Nephron progenitor cell (in vitro differentiated cells): ENCODE measurements around the gene PCSK1N.

Source experiments
- DNase-seq: peaks from one replicate; pipeline ENCODE4 v3.0.0; 2021
- H3K27ac Mint-ChIP-seq: 2 replicates; pipeline ENCODE4 v1.8.0; 2021; ENCODE audit warnings: mild to moderate bottlenecking, moderate library complexity, mixed read lengths
- H3K27me3 Mint-ChIP-seq: 2 replicates; pipeline ENCODE4 v1.8.0; 2021; ENCODE audit warnings: mild to moderate bottlenecking, low read depth, mixed read lengths; ENCODE audit not compliant: poor library complexity
- H3K36me3 Mint-ChIP-seq: 2 replicates; pipeline ENCODE4 v1.8.0; 2021; ENCODE audit warnings: low read depth, mixed read lengths
- H3K4me1 Mint-ChIP-seq: 2 replicates; pipeline ENCODE4 v1.8.0; 2021; ENCODE audit warnings: mixed read lengths
- H3K4me3 Mint-ChIP-seq: 2 replicates; pipeline ENCODE4 v1.8.0; 2021; ENCODE audit warnings: mild to moderate bottlenecking, moderate library complexity, mixed read lengths
- H3K9me3 Mint-ChIP-seq: 2 replicates; pipeline ENCODE4 v1.8.0; 2021; ENCODE audit warnings: mild to moderate bottlenecking, moderate library complexity, mixed read lengths
- CTCF ChIP-seq: fragments of 200-600 bp; sonication (generic); IDR thresholded peaks from 2 replicates; pipeline ENCODE4 v1.5.0; 2021; ENCODE audit warnings: antibody characterized with exemption

The PCSK1N gene

GRCh38 chrX:48784726-48785125 is 50.7 kb downstream of the PCSK1N start:
- no peak for DNase-seq
- no peaks in the 10 kb centered on the region for H3K36me3 Mint-ChIP-seq
- no peak overlapping the region for H3K4me3 Mint-ChIP-seq
- no peaks in the 10 kb centered on the region for H3K4me1 Mint-ChIP-seq
- H3K27ac Mint-ChIP-seq: no peak overlapping the region
- H3K27me3 Mint-ChIP-seq: peaks cover 23% of the 10 kb centered on the region
- no peak for TF ChIP-seq CTCF
- H3K9me3 Mint-ChIP-seq: peaks cover 59% of the 10 kb centered on the region

- H3K36me3 Mint-ChIP-seq: no peaks in the 10 kb centered on the region
- peaks cover 52% of the 10 kb centered on the region for H3K9me3 Mint-ChIP-seq
- peaks cover 15% of the 10 kb centered on the region for H3K27me3 Mint-ChIP-seq
- no peak for TF ChIP-seq CTCF
- DNase-seq: no peak
- H3K4me1 Mint-ChIP-seq: no peaks in the 10 kb centered on the region
- H3K27ac Mint-ChIP-seq: no peak overlapping the region
- no peak overlapping the region for H3K4me3 Mint-ChIP-seq
Measured at GRCh38 chrX:48782795-48783194, 52.6 kb downstream of the PCSK1N start.

- Mint-ChIP-seq H3K27ac (no peak overlapping the region), H3K9me3 (peaks cover 53% of the 10 kb centered on the region), H3K36me3 (no peaks in the 10 kb centered on the region), H3K4me1 (no peaks in the 10 kb centered on the region), H3K27me3 (peaks cover 16% of the 10 kb centered on the region), H3K4me3 (no peak overlapping the region)
- DNase-seq: no peak
- TF ChIP-seq CTCF: no peak
Measured at GRCh38 chrX:48782216-48782615, 53.2 kb downstream of the PCSK1N start.

- TF ChIP-seq CTCF: no peak
- Mint-ChIP-seq H3K36me3 (no peaks in the 10 kb centered on the region), H3K9me3 (peaks cover 53% of the 10 kb centered on the region), H3K4me1 (no peaks in the 10 kb centered on the region), H3K27ac (no peak overlapping the region), H3K27me3 (peaks cover 11% of the 10 kb centered on the region), H3K4me3 (no peak overlapping the region)
- no peak for DNase-seq
Measured at GRCh38 chrX:48781705-48782104, 53.7 kb downstream of the PCSK1N start.
